Neural progenitor cell (in vitro differentiated cells): ENCODE results near the gene SCN1A. TPM values are rescaled to one million over a fixed set of nuclear protein-coding genes. Genes with fewer than 3 reads are reported as not detected.

ENCODE experiments used
- DNase-seq: peaks from one replicate; pipeline ENCODE4 v3.0.0-alpha.2; 2016; ENCODE audit warnings: low spot score
- H2AFZ ChIP-seq: fragments of 200-600 bp; sonication (generic); replicated peaks from 2 replicates; pipeline ENCODE4 v1.6.1; 2016; ENCODE audit warnings: antibody characterized with exemption
- H3F3A ChIP-seq: fragments of 200-600 bp; sonication (generic); 2 replicates; pipeline ENCODE4 v1.6.1; 2016; ENCODE audit warnings: antibody characterized with exemption, low read depth
- H3K27ac ChIP-seq: fragments of 200-600 bp; sonication (generic); 2 replicates; pipeline ENCODE4 v1.5.1; 2016; ENCODE audit warnings: mild to moderate bottlenecking
- H3K27me3 ChIP-seq: fragments of 200-600 bp; sonication (generic); 2 replicates; pipeline ENCODE4 v1.6.1; 2016; ENCODE audit warnings: mild to moderate bottlenecking, moderate library complexity
- H3K36me3 ChIP-seq: fragments of 200-600 bp; sonication (generic); 2 replicates; pipeline ENCODE4 v1.5.1; 2016
- H3K4me1 ChIP-seq: fragments of 200-600 bp; sonication (generic); 2 replicates; pipeline ENCODE4 v1.6.1; 2016; ENCODE audit warnings: mixed run types
- H3K4me2 ChIP-seq: fragments of 200-600 bp; sonication (generic); 2 replicates; pipeline ENCODE4 v1.6.1; 2016
- H3K4me3 ChIP-seq: fragments of 200-600 bp; sonication (generic); 2 replicates; pipeline ENCODE4 v1.5.1; 2016
- H3K79me2 ChIP-seq: fragments of 200-600 bp; sonication (generic); 2 replicates; pipeline ENCODE4 v1.6.1; 2016; ENCODE audit warnings: low read depth
- H3K9ac ChIP-seq: fragments of 200-600 bp; sonication (generic); 2 replicates; pipeline ENCODE4 v1.6.1; 2016
- H3K9me3 ChIP-seq: fragments of 200-600 bp; sonication (generic); 2 replicates; pipeline ENCODE4 v1.5.1; 2016; ENCODE audit warnings: low read depth
- H4K20me1 ChIP-seq: fragments of 200-600 bp; sonication (generic); 2 replicates; pipeline ENCODE4 v1.6.1; 2016; ENCODE audit warnings: low read depth
- H3K27ac Mint-ChIP-seq: 3 replicates; pipeline ENCODE4 v1.8.0; 2021; ENCODE audit warnings: mixed read lengths
- H3K27me3 Mint-ChIP-seq: 2 replicates; pipeline ENCODE4 v1.8.0; 2022; ENCODE audit warnings: low read depth, mild to moderate bottlenecking, inconsistent platforms, moderate library complexity, mixed read lengths; ENCODE audit not compliant: insufficient read depth
- H3K36me3 Mint-ChIP-seq: 3 replicates; pipeline ENCODE4 v1.8.0; 2021; ENCODE audit warnings: mixed read lengths
- H3K4me1 Mint-ChIP-seq: 3 replicates; pipeline ENCODE4 v1.8.0; 2021; ENCODE audit warnings: mixed read lengths
- H3K4me3 Mint-ChIP-seq: 3 replicates; pipeline ENCODE4 v1.8.0; 2021; ENCODE audit warnings: mild to moderate bottlenecking, moderate library complexity, mixed read lengths
- H3K9me3 Mint-ChIP-seq: 3 replicates; pipeline ENCODE4 v1.8.0; 2020; ENCODE audit warnings: mixed read lengths
- EZH2 ChIP-seq: fragments of 200-600 bp; sonication (generic); IDR thresholded peaks from 2 replicates; pipeline ENCODE4 v1.6.1; 2017; ENCODE audit warnings: antibody characterized with exemption, mild to moderate bottlenecking, moderate library complexity
- EZH2phosphoT487 ChIP-seq: fragments of 200-600 bp; sonication (generic); IDR thresholded peaks from 2 replicates; pipeline ENCODE4 v1.6.1; 2017; ENCODE audit warnings: antibody characterized with exemption
- total RNA-seq: library from RNA; depleted of rRNA; stranded (reverse); fragments of >200 nt; gene quantifications from 2 replicates; pipeline ENCODE4 v1.2.3, GENCODE V29; 2015; ENCODE audit warnings: low replicate concordance
- TF ChIP-seq, protein P1 (sequence below): fragments of 200-600 bp; sonication (generic); IDR thresholded peaks from 2 replicates; pipeline ENCODE4 v1.5.1; 2017; ENCODE audit warnings: antibody characterized with exemption, mild to moderate bottlenecking

The SCN1A gene
- total RNA-seq, 1 donor from 2014 or later: 2.7 TPM

DNA sequence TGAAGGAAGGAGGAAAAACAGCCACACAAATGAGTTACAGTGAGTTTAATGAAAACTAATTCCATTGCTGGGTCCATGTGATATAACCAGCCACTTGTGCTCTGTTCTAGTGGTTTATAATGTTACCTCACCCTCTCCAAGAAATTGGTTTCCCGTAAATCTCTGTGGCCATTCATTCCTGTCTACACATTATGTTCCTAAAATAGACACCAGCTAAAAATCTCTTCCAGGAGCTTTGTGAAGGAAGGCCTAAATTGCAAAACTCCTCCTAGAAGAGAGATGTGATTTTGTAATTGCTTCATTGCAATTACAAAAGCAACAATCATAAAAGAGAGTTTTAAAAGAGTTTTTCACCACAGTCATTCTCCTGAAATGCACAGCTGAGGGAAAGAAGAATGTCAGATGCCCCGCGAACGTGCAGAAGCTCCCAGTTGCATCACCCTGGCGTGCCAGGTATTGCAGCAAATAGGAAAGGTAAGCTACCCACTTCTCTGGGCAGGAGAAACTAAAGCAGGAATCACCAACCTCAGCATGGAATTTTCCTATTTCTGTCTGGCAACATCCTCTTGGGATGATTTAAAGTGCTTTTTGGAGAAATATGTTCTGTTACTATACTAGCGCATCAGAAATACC, 1.7 kb downstream of the SCN1A start:
- no peaks in the 10 kb centered on the region for H3K36me3 Mint-ChIP-seq

DNA sequence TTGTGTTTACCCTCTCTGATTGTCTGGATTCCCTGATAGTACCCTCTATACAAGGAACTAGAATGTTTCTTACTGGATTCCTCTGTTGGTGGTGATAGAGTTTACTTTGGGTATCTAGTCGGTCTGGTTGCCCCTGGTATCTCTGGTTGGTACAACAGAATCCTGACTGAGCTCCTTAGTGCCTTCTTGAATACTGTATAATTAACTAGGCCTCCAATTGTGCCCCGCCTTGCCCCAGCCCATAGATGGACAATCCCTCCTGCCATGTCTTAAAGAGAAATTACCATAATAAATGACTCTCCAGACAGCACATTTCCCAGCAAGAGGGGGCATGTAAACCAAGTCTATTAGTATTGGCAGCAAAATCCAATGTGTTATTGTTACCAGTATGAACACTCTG, 2.3 kb downstream of the SCN1A start:
- H2AFZ ChIP-seq: no peak overlapping the region
- H4K20me1 ChIP-seq: no peaks in the 10 kb centered on the region
- H3K4me1 Mint-ChIP-seq: peaks cover 18% of the 10 kb centered on the region
- H3K4me1 ChIP-seq: peaks cover 13% of the 10 kb centered on the region
- H3K27ac Mint-ChIP-seq: no peak overlapping the region
- no peaks in the 10 kb centered on the region for H3K27me3 ChIP-seq
- no peak overlapping the region for H3K4me2 ChIP-seq
- no peak overlapping the region for H3K9ac ChIP-seq
- H3K27me3 Mint-ChIP-seq: no peaks in the 10 kb centered on the region
- no peaks in the 10 kb centered on the region for H3K36me3 Mint-ChIP-seq
- H3K4me3 ChIP-seq: no peak overlapping the region
- H3K4me3 Mint-ChIP-seq: no peak overlapping the region
- no peak overlapping the region for H3K27ac ChIP-seq
- H3F3A ChIP-seq: no peaks in the 10 kb centered on the region
- H3K79me2 ChIP-seq: no peaks in the 10 kb centered on the region
- H3K9me3 Mint-ChIP-seq: no peaks in the 10 kb centered on the region
- TF ChIP-seq EZH2phosphoT487 (no peak), EZH2 (no peak)
- TF ChIP-seq, protein P1, sequence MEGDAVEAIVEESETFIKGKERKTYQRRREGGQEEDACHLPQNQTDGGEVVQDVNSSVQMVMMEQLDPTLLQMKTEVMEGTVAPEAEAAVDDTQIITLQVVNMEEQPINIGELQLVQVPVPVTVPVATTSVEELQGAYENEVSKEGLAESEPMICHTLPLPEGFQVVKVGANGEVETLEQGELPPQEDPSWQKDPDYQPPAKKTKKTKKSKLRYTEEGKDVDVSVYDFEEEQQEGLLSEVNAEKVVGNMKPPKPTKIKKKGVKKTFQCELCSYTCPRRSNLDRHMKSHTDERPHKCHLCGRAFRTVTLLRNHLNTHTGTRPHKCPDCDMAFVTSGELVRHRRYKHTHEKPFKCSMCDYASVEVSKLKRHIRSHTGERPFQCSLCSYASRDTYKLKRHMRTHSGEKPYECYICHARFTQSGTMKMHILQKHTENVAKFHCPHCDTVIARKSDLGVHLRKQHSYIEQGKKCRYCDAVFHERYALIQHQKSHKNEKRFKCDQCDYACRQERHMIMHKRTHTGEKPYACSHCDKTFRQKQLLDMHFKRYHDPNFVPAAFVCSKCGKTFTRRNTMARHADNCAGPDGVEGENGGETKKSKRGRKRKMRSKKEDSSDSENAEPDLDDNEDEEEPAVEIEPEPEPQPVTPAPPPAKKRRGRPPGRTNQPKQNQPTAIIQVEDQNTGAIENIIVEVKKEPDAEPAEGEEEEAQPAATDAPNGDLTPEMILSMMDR: no peak
- no peaks in the 10 kb centered on the region for H3K36me3 ChIP-seq
- H3K9me3 ChIP-seq: no peaks in the 10 kb centered on the region
- DNase-seq: peak; percentile 10

More for the DNA sequence above, 1.7 kb downstream of the SCN1A start:
- H3K27me3 Mint-ChIP-seq: no peaks in the 10 kb centered on the region
- H4K20me1 ChIP-seq: no peaks in the 10 kb centered on the region
- H3K4me3 ChIP-seq: no peak overlapping the region
- no peaks in the 10 kb centered on the region for H3F3A ChIP-seq
- no peaks in the 10 kb centered on the region for H3K36me3 ChIP-seq
- H3K4me2 ChIP-seq: no peak overlapping the region
- no peak for TF ChIP-seq EZH2
- TF ChIP-seq, protein P1: no peak
- TF ChIP-seq EZH2phosphoT487: no peak
- H3K79me2 ChIP-seq: no peaks in the 10 kb centered on the region
- H3K27me3 ChIP-seq: no peaks in the 10 kb centered on the region
- H3K9me3 ChIP-seq: no peaks in the 10 kb centered on the region
- H3K9me3 Mint-ChIP-seq: no peaks in the 10 kb centered on the region
- no peak overlapping the region for H2AFZ ChIP-seq
- no peak overlapping the region for H3K27ac Mint-ChIP-seq
- H3K4me3 Mint-ChIP-seq: no peak overlapping the region
- DNase-seq: no peak
- H3K27ac ChIP-seq: no peak overlapping the region
- peaks cover 19% of the 10 kb centered on the region for H3K4me1 Mint-ChIP-seq
- H3K9ac ChIP-seq: no peak overlapping the region
- H3K4me1 ChIP-seq: peaks cover 13% of the 10 kb centered on the region

DNA sequence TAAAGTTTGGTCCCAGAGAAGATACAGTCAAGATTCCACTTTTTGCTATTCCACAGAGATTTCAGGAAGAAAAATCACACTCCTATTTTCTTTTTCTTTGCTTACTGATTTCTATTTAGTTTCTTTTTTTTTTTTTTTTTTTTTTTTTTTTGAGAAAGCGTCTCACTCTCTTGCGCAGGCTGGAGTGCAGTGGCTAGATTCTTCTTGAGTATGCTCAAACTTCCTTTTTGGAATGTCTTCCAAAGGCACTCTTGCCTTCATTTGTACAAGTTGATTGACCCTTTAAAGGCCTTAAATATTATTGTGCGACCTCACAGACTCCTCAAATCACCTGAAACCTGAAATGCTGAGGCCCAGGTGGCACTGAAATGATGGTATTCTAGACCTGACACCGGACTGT, 9.6 kb downstream of the SCN1A start:
- Histone ChIP-seq H3K4me3 (no peak overlapping the region), H3K4me2 (no peak overlapping the region), H3K27me3 (no peaks in the 10 kb centered on the region), H3K4me1 (no peaks in the 10 kb centered on the region), H3F3A (no peaks in the 10 kb centered on the region), H3K9ac (no peak overlapping the region), H3K79me2 (no peaks in the 10 kb centered on the region), H4K20me1 (no peaks in the 10 kb centered on the region), H3K27ac (no peak overlapping the region), H2AFZ (peak overlapping the region; percentile 54), H3K9me3 (no peaks in the 10 kb centered on the region), H3K36me3 (no peaks in the 10 kb centered on the region)
- DNase-seq: no peak
- Mint-ChIP-seq H3K4me3 (no peak overlapping the region), H3K36me3 (no peaks in the 10 kb centered on the region), H3K27me3 (no peaks in the 10 kb centered on the region), H3K9me3 (no peaks in the 10 kb centered on the region), H3K4me1 (no peaks in the 10 kb centered on the region), H3K27ac (no peak overlapping the region)
- no peak for TF ChIP-seq EZH2phosphoT487
- TF ChIP-seq EZH2: no peak
- TF ChIP-seq, protein P1: no peak
